Mononuclear cell (primary cell): Measurements from ENCODE around the gene ZXDA. TPM values are rescaled to one million over a fixed set of nuclear protein-coding genes. Genes with fewer than 3 reads are reported as not detected.
"Not testable (repeated sequence)": the region's sequence is repeated elsewhere in the genome, so short reads cannot be mapped to it uniquely, and the experiment has no call there.

Experiments used
- H3K27me3 ChIP-seq: 2 replicates; pipeline ENCODE4 v1.6.0; 2011; ENCODE audit warnings: low read length, control low read depth; ENCODE audit not compliant: insufficient read depth
- H3K4me1 ChIP-seq: 2 replicates; pipeline ENCODE4 v1.5.1; 2011; ENCODE audit warnings: mild to moderate bottlenecking, low read length, control low read depth; ENCODE audit not compliant: insufficient read depth
- H3K4me3 ChIP-seq: 2 replicates; pipeline ENCODE4 v1.5.1; 2011; ENCODE audit warnings: mild to moderate bottlenecking, low read length, moderate library complexity
- H3K9me3 ChIP-seq: 2 replicates; pipeline ENCODE4 v1.5.1; 2011; ENCODE audit warnings: low read depth, mild to moderate bottlenecking, control low read depth, low read length
- total RNA-seq: library from RNA; depleted of rRNA; stranded (reverse); fragments of >200 nt; gene quantifications from one replicate; pipeline ENCODE4 v1.2.3, GENCODE V29; 2012

The ZXDA gene, protein sequence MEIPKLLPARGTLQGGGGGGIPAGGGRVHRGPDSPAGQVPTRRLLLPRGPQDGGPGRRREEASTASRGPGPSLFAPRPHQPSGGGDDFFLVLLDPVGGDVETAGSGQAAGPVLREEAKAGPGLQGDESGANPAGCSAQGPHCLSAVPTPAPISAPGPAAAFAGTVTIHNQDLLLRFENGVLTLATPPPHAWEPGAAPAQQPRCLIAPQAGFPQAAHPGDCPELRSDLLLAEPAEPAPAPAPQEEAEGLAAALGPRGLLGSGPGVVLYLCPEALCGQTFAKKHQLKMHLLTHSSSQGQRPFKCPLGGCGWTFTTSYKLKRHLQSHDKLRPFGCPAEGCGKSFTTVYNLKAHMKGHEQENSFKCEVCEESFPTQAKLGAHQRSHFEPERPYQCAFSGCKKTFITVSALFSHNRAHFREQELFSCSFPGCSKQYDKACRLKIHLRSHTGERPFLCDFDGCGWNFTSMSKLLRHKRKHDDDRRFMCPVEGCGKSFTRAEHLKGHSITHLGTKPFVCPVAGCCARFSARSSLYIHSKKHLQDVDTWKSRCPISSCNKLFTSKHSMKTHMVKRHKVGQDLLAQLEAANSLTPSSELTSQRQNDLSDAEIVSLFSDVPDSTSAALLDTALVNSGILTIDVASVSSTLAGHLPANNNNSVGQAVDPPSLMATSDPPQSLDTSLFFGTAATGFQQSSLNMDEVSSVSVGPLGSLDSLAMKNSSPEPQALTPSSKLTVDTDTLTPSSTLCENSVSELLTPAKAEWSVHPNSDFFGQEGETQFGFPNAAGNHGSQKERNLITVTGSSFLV
- 27.4 TPM for total RNA-seq

DNA sequence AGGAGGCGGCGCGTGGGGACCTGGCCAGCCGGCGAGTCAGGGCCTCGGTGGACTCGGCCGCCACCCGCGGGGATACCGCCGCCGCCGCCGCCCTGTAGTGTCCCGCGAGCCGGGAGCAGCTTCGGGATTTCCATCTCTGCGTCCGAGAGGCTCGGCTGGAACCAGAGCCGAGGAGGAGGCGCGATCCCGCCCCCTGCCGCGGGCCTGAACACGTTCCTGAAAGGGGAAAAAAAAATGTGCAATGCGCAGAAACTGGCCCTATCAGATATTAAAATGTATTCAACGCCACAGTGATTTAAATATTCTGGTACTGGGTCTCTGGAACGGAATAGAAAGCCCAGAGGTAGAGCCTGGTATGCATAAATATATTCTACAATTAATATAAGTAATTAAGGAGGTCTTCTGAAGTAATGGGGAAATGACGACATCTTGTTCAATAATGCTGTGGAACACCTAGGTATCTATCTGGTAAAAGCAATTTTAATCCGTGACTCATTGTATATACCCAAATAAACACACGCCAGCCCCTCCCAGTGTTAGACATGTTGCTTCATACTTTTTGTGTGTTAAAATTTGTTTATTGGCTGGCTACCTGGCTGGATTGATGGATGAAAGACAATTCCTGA lies at the start of gene ZXDA:
Gene ZXDA (minus strand): TSS at position 172 of the 626 bp plus-strand sequence. CDS start 38 bp downstream, at position 134.
- Histone ChIP-seq H3K4me3 (peak within 1 kb of the TSS; percentile 36), H3K4me1 (peaks cover 12% of the 10 kb centered on the region)
- not testable (repeated sequence) for H3K27me3 ChIP-seq, H3K9me3 ChIP-seq

DNA sequence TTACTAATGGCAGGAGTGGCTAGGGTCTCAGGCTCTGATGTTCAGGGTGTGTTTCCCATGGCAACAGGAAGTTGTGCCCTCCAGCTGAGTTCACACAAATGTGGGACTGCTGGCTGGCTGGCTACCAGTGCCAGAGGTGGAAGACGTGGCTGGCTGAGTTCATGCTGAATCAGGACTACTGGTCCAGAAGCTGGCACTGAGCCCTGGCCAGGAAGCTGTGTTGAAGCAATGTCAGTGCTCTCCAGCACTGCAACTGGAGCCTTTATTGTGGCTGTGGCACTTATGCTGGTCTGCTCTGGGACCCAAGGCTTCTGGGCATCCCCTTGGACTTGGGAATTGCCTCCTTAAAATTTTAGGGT lies 42.0 kb upstream of the ZXDA start:
- Histone ChIP-seq H3K4me1 (peaks cover 8% of the 10 kb centered on the region), H3K27me3 (no peaks in the 10 kb centered on the region), H3K4me3 (no peak overlapping the region), H3K9me3 (no peaks in the 10 kb centered on the region)

DNA sequence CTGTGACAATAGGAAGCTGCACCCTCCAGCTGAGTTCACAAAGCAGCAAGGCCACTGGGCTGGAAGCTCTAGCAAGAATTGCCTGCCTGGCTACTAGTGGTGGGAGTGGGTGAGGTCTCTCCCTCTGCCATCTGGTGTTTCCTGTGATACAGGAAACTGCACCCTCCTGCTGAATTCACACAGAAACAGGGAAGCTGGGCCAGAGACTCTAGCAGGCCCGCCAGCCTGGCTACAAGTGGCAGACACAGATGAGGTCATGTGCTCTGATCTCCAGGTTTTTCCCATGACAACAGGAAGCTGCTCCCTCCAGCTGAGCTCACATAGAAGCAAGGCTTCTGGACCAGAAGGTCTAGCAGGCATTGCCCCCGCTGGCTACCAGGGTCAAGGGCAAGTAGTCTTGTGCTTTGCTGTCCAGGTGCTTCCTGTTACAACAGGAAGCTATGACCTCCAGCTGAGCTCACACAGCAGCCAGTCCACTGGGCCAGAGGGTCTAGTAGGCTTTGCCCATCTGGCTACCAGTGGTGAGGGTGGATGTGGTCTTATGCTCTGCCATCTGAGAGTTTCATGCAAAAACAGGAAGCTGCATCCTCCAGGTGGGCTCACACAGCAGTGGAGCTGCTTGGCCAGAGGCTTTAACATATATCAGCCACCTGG lies 41.5 kb upstream of the ZXDA start:
- Histone ChIP-seq H3K27me3 (no peaks in the 10 kb centered on the region), H3K4me3 (no peak overlapping the region), H3K9me3 (no peaks in the 10 kb centered on the region), H3K4me1 (peaks cover 8% of the 10 kb centered on the region)

DNA sequence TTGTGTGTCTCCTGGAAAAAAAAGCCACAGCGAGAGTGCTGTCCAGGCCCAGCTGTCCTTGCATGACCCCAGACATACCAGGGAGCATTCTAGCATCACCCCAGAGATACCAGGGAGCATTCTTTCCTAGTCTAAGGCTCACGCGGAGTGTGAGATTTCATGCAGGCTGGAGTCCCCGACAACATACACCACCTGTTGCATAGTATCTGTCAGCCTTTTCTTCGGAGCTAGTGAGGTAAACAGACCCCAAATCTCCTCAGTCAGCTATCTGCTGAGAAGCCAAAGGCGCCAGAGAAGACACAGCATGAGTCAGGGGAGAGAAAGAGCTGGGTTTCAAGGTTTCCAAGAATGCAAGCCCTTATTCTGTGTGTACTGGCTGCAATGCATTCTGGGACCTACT lies 23.1 kb upstream of the ZXDA start:
- Histone ChIP-seq H3K9me3 (no peaks in the 10 kb centered on the region), H3K4me1 (no peaks in the 10 kb centered on the region), H3K27me3 (no peaks in the 10 kb centered on the region), H3K4me3 (no peak overlapping the region)

DNA sequence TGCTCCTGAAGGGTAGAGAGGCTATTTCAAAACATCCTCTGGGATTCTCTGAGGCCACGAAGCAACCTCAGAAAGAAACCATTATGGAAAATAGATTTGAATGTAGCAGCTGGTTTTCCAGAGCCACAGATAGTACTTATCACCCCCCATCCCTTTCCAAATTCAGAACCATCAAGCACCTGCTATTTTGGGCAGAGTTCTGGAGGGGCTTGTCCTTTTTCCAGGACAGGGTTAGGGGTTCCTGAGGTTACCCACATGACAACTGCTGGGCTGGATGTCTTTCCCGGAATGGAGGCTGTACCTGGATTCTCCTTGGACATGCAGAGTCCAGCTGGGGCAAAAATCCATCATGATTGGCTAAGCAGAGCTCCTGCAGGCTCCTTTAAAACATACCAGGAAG lies 22.0 kb upstream of the ZXDA start:
- Histone ChIP-seq H3K4me1 (no peaks in the 10 kb centered on the region), H3K27me3 (no peaks in the 10 kb centered on the region)

DNA sequence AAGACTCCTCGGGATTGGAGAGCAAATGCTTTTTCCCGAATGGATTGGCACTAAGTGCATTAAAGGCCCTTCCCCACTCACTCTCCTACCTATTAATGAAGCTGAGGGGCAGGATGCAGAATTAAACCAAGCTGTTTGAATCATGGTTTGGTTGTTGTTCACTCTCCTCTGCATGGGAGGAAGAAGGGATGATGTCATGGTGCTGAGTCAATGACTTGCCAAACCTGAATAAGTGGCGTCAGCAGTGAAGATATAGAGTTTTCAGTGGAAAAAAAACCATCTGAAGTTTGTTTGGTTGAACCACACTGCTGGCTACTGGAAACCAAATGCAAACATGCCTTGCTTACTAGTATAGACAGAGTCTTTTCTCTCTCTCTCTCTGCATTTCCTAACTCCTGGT lies 19.8 kb upstream of the ZXDA start:
- no peak overlapping the region for H3K4me3 ChIP-seq
- H3K9me3 ChIP-seq = no peaks in the 10 kb centered on the region
- no peaks in the 10 kb centered on the region for H3K27me3 ChIP-seq
- no peaks in the 10 kb centered on the region for H3K4me1 ChIP-seq

More for the DNA sequence above, 22.0 kb upstream of the ZXDA start:
- Histone ChIP-seq H3K9me3 (no peaks in the 10 kb centered on the region), H3K4me3 (no peak overlapping the region)

DNA sequence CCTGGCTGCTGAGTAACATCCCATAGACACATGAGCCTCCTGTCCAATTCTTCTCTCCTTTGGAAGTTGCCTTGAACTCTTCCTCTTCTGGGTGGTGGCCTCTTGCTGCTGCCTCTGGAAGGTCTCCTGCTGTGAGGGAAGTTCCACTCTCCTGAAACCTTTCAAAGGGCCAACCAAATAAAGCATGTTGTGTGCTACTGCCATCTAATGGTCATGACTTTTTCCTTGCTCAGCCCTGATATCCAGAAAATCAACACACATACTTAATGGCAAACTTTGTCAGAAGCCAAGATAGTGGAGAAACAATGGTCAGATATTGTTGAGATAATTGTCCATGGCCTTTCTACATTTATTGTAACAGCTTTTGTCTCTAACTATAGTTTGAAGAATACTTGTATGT lies 19.1 kb upstream of the ZXDA start:
- Histone ChIP-seq H3K27me3 (no peaks in the 10 kb centered on the region), H3K9me3 (no peaks in the 10 kb centered on the region), H3K4me3 (no peak overlapping the region), H3K4me1 (no peaks in the 10 kb centered on the region)

DNA sequence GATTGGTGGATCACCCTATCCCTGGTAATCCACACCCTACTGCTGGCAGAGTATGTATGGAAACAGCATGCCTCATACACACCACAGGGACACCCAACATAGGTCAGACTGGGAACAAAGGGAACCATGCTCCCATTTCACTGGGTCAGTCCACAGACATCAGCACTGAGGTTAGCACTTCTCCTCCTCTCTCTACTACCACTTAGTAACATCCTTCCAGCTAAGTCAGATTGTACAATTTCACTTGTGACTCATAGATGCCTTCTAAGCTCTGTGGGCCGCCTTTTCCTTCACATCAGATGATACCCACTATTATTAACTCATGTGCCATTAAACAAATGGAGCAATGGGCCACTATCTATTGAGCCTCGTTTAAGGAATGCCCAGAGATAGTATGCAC lies 15.5 kb upstream of the ZXDA start:
- no peaks in the 10 kb centered on the region for H3K9me3 ChIP-seq
- no peaks in the 10 kb centered on the region for H3K27me3 ChIP-seq
- H3K4me1 ChIP-seq = no peaks in the 10 kb centered on the region
- H3K4me3 ChIP-seq = no peak overlapping the region

DNA sequence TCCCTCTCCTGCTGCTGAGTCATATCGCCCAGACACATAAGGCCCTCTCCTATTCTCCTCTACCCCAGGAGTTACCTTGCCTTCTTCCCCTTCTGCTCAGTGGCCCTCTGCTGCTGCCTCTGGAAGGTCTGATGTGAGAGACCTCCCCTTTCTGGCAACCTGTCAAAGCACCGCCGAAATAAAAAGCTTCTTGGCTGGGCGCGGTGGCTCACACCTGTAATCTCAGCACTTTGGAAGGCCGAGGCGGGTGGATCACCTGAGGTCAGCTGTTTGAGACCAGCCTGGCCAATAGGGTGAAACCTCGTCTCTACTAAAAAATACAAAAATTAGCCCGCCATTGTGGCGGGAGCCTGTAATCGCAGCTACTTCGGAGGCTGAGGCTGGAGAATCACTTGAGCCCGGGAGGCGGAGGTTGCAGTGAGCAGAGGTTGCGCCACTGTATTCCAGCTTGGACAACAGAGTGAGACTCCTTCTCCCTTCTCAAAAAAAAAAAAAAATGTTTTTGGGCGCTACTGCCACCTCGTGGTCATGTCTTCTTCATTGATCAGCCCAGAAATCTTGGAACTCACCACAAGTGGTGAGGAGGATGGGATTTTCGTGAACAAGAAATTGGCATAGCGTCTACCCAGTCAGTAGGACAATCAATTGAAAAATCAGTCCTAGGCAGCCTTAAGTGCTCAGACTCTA lies 8.6 kb upstream of the ZXDA start:
- H3K27me3 ChIP-seq = no peaks in the 10 kb centered on the region
- H3K4me1 ChIP-seq = no peaks in the 10 kb centered on the region
- no peak overlapping the region for H3K4me3 ChIP-seq
- no peaks in the 10 kb centered on the region for H3K9me3 ChIP-seq

DNA sequence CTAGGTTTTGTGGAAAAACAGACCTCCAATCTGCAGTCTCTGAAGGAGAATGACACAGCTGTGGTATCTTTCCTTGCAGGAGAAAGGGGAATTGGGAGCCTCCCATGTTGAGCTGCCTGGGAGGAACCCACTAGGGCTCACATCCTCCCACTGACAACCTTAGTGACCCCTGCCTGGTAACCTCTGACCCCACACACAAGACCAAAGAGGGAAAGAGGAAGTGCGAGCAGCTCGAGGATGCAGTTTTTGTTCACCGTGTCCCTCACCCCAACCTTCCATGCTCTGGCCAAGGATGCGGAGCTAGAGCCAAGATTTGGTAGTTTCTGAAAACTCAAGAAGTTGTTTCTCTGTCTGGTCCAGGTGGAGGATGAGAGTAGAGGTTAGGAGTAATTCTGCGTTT lies 5.4 kb upstream of the ZXDA start:
- no peak overlapping the region for H3K4me3 ChIP-seq
- peaks cover 7% of the 10 kb centered on the region for H3K4me1 ChIP-seq
- H3K9me3 ChIP-seq = no peaks in the 10 kb centered on the region
- H3K27me3 ChIP-seq = no peaks in the 10 kb centered on the region

DNA sequence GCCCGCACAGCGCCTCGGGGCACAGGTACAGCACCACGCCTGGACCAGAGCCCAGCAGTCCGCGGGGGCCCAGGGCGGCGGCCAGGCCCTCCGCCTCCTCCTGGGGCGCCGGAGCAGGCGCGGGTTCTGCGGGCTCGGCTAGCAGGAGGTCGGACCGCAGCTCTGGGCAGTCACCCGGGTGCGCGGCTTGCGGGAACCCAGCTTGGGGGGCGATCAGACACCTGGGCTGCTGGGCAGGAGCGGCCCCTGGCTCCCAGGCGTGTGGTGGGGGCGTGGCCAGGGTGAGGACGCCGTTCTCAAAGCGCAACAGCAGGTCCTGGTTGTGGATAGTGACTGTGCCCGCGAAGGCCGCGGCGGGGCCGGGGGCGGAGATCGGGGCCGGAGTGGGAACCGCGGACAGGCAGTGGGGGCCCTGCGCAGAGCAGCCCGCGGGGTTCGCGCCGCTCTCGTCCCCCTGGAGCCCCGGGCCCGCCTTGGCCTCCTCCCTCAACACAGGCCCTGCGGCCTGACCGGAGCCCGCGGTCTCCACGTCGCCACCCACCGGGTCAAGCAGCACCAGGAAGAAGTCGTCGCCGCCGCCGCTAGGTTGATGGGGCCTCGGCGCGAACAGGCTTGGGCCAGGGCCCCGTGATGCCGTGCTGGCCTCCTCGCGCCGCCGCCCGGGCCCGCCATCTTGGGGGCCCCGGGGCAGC lies 517 bp downstream of the ZXDA start:
- Histone ChIP-seq H3K4me1 (peaks cover 12% of the 10 kb centered on the region), H3K4me3 (peak overlapping the region; percentile 36)
- not testable (repeated sequence) for H3K9me3 ChIP-seq, H3K27me3 ChIP-seq

DNA sequence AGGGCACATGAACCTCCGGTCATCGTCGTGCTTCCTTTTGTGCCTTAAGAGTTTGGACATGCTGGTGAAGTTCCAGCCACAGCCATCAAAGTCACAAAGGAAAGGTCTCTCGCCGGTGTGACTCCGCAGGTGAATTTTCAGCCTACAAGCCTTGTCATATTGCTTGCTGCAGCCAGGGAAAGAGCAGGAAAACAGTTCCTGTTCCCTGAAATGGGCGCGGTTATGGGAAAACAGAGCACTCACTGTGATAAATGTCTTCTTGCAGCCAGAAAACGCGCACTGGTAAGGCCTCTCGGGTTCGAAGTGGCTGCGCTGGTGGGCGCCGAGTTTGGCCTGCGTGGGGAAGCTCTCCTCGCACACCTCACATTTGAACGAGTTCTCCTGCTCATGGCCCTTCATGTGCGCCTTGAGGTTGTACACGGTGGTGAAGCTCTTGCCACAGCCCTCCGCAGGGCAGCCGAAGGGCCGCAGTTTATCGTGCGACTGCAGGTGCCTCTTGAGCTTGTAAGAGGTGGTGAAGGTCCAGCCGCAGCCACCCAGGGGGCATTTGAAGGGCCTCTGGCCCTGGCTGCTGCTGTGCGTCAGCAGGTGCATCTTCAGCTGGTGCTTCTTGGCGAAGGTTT lies 1.2 kb downstream of the ZXDA start:
- H3K4me3 ChIP-seq = peak overlapping the region; percentile 36
- not testable (repeated sequence) for H3K27me3 ChIP-seq, H3K9me3 ChIP-seq
- H3K4me1 ChIP-seq = peaks cover 12% of the 10 kb centered on the region

DNA sequence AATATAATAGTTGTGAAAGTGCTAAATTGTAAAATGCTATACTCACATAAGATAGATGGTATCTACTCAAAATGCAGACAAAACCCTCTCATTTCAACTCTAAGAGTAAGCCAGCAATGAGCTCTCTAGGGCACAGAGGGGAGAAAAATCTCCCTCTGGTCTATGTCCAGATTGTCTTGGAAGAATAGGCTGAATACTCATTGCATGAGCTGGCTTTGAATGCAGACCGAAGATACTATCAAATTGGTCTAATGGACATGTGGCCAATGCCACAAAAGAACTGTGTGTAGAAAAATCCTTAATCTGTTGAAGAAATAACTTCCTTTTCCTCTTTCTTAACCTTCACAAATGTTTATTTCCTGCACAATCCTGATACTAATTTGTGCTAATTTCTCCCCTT lies 3.5 kb downstream of the ZXDA start:
- H3K4me1 ChIP-seq = peaks cover 12% of the 10 kb centered on the region
- H3K4me3 ChIP-seq = no peak overlapping the region
- H3K9me3 ChIP-seq = no peaks in the 10 kb centered on the region
- H3K27me3 ChIP-seq = no peaks in the 10 kb centered on the region

DNA sequence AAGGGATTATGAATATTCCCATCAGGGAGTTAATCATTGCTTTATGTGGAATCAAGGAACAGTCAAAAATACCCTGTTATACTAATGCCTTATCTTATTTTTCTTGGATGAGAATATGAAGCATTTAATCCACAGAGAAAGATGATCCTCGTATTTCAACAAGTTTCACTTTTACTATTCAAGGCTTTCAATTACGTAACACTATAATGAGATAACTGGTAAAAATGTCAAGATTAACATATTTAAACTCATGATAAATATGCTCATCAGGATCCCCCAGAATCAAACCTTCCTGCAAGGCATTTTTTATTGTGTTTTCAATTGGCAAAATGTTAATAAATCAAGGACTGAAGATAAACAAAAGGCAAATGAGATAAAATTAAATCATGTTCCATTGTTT lies 5.1 kb downstream of the ZXDA start:
- H3K27me3 ChIP-seq = no peaks in the 10 kb centered on the region
- H3K4me1 ChIP-seq = peaks cover 3% of the 10 kb centered on the region
- no peak overlapping the region for H3K4me3 ChIP-seq

More for the DNA sequence above, 5.1 kb downstream of the ZXDA start:
- H3K9me3 ChIP-seq = no peaks in the 10 kb centered on the region
